HepG2 (cell line): Measurements from ENCODE around the gene CHST4.

Experiments used
- GABPA ChIP-seq, 2 experiments: IDR thresholded peaks; 2 replicates each; pipeline ENCODE4 v1.6.1; 2011 to 2016; ENCODE audit warnings: low read depth in 2 of 2, low read length in 1 of 2, missing biosample characterization in 1 of 2, missing genetic modification characterization in 1 of 2
- KDM5A ChIP-seq: fragments of 200-600 bp; sonication (generic); IDR thresholded peaks from 2 replicates; pipeline ENCODE4 v1.7.0; 2018; ENCODE audit warnings: antibody characterized with exemption, mild to moderate bottlenecking, low read length, borderline replicate concordance
- KDM5B ChIP-seq: sonication (generic); formaldehyde crosslinking; IDR thresholded peaks from 2 replicates; pipeline ENCODE4 v1.4.0; 2020; ENCODE audit warnings: missing genetic modification reagents, mild to moderate bottlenecking, borderline replicate concordance
- POLR2A ChIP-seq, 2 experiments: IDR thresholded peaks; 2 replicates each; pipeline ENCODE4 v1.6.1; 2011; ENCODE audit warnings: low read depth in 2 of 2, low read length in 2 of 2, mild to moderate bottlenecking in 1 of 2, moderate library complexity in 1 of 2; ENCODE audit not compliant: insufficient read depth in 1 of 2
- SIN3B ChIP-seq: fragments of 150-350 bp; IDR thresholded peaks from 2 replicates; pipeline ENCODE4 v1.6.1; 2014; ENCODE audit warnings: low read length
- SNAPC2 ChIP-seq: sonication (generic); formaldehyde crosslinking; IDR thresholded peaks from 2 replicates; pipeline ENCODE4 v1.8.1; 2022; ENCODE audit warnings: mild to moderate bottlenecking, missing genetic modification reagents
- TAF1 ChIP-seq: sonication (generic); formaldehyde crosslinking; IDR thresholded peaks from 2 replicates; pipeline ENCODE4 v1.4.0; 2020; ENCODE audit warnings: missing genetic modification reagents
- YY1 ChIP-seq: IDR thresholded peaks from 2 replicates; pipeline ENCODE4 v1.6.1; 2011; ENCODE audit warnings: low read length, low read depth, moderate library complexity, mild to moderate bottlenecking; ENCODE audit not compliant: insufficient read depth, insufficient replicate concordance
- ZEB1 ChIP-seq: IDR thresholded peaks from 2 replicates; pipeline ENCODE4 v1.6.1; 2012; ENCODE audit warnings: mild to moderate bottlenecking, low read depth, inconsistent platforms; ENCODE audit not compliant: insufficient replicate concordance

DNA sequence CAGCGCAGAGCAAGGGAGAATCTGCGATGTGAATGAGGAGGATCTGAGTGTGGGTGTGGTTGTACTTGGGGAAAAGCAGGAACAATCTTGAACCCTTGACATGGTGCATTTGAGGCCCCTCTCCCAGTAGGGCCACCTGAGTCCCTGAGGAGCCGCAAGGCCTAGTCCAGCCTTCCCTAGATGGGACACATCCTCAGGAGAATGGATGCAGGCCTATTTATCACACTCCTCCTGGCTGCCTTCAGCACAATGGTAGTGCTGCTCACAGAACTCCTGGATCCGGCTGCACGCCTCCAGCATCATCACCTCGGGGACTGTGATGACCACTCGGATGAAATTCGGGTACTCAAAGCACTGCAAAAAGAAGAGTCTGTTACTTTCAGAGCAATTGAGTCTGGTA, 41.7 kb downstream of the CHST4 start:
- TF ChIP-seq TAF1 (CRISPR knock-in tag) (no peak), SIN3B (no peak), POLR2A (IDR thresholded peaks at IDR 0.05; ENCODE audit: insufficient read depth in 1 of 2, low read depth in 2 of 2, low read length in 2 of 2) (no peak), SNAPC2 (CRISPR knock-in tag) (no peak), KDM5B (CRISPR knock-in tag) (no peak), KDM5A (no peak), ZEB1 (no peak), YY1 (no peak), GABPA (IDR thresholded peaks at IDR 0.05; ENCODE audit: low read depth, low read length) (no peak), GABPA (CRISPR knock-in tag; IDR thresholded peaks at IDR 0.05; ENCODE audit: low read depth) (no peak)
